ENCODE data around the gene DGKA.
"Not testable (repeated sequence)": the region's sequence is repeated elsewhere in the genome, so short reads cannot be mapped to it uniquely, and the experiment has no call there.

Gene DGKA

GRCh38 chr12:55996715-55997534 lies 66.0 kb downstream of the DGKA start, which contains the start of gene SUOX:
TSS of gene SUOX (plus strand) at chr12:55997276. CDS start at chr12:56002222, 4,946 bp downstream.
- no peak for DNase-seq (ENCODE audit: low read depth in 2 of 3, low spot score in 2 of 3)

GRCh38 chr12:55997535-55997859 lies 66.5 kb downstream of the DGKA start:
- DNase-seq (ENCODE audit: low read depth in 2 of 3, low spot score in 2 of 3) = no peak

- not testable (repeated sequence) for DNase-seq (ENCODE audit: low read depth in 2 of 3, low spot score in 2 of 3)
These were observed 68.6 kb downstream of the DGKA start for GRCh38 chr12:55999522-55999921.

GRCh38 chr12:55999999-56000540 lies 69.1 kb downstream of the DGKA start:
- not testable (repeated sequence) for DNase-seq (ENCODE audit: low read depth in 2 of 3, low spot score in 2 of 3)

- no peak for DNase-seq (ENCODE audit: low read depth in 2 of 3, low spot score in 2 of 3)
These were observed 70.6 kb downstream of the DGKA start for GRCh38 chr12:56001487-56002100.

GRCh38 chr12:56003376-56003775 lies 72.4 kb downstream of the DGKA start:
- DNase-seq (ENCODE audit: low read depth in 2 of 3, low spot score in 2 of 3) = not testable (repeated sequence)

All from activated CD8-positive, alpha-beta memory T cell treated with anti-CD3 and anti-CD28 coated beads for 48 hours (primary cell).